HEK293 (cell line): ENCODE measurements around the gene ZNF554.

Experiments
- KLF10 ChIP-seq: fragments of 450-650 bp; IDR thresholded peaks from 2 replicates; pipeline ENCODE4 v1.5.1; 2018; ENCODE audit warnings: missing biosample characterization, mild to moderate bottlenecking, missing genetic modification characterization
- MYNN ChIP-seq: fragments of 450-650 bp; formaldehyde crosslinking; IDR thresholded peaks from 2 replicates; pipeline ENCODE4 v1.5.1; 2016; ENCODE audit warnings: missing biosample characterization, missing genetic modification characterization, borderline replicate concordance
- SALL2 ChIP-seq: fragments of 450-650 bp; formaldehyde crosslinking; IDR thresholded peaks from 2 replicates; pipeline ENCODE4 v1.5.0; 2017; ENCODE audit warnings: missing biosample characterization, mild to moderate bottlenecking, missing genetic modification characterization, borderline replicate concordance
- ZBTB7A ChIP-seq: fragments of 450-650 bp; formaldehyde crosslinking; IDR thresholded peaks from 2 replicates; pipeline ENCODE4 v1.5.1; 2016; ENCODE audit warnings: low read depth, missing biosample characterization, missing genetic modification characterization
- ZNF114 ChIP-seq: fragments of 450-650 bp; formaldehyde crosslinking; IDR thresholded peaks from 2 replicates; pipeline ENCODE4 v1.5.0; 2017; ENCODE audit warnings: missing biosample characterization, missing genetic modification characterization
- ZNF138 ChIP-seq: fragments of 450-650 bp; formaldehyde crosslinking; IDR thresholded peaks from 2 replicates; pipeline ENCODE4 v1.5.1; 2016; ENCODE audit warnings: missing biosample characterization, missing genetic modification characterization, borderline replicate concordance
- ZNF157 ChIP-seq: fragments of 450-650 bp; formaldehyde crosslinking; IDR thresholded peaks from 2 replicates; pipeline ENCODE4 v1.5.1; 2016; ENCODE audit warnings: missing biosample characterization, missing genetic modification characterization
- ZNF202 ChIP-seq: fragments of 450-650 bp; formaldehyde crosslinking; IDR thresholded peaks from 2 replicates; pipeline ENCODE4 v1.5.1; 2016; ENCODE audit warnings: missing biosample characterization, missing genetic modification characterization, borderline replicate concordance
- ZNF24 ChIP-seq: fragments of 450-650 bp; formaldehyde crosslinking; IDR thresholded peaks from 2 replicates; pipeline ENCODE4 v1.5.1; 2016; ENCODE audit warnings: missing biosample characterization, missing genetic modification characterization
- ZNF302 ChIP-seq: fragments of 450-650 bp; formaldehyde crosslinking; IDR thresholded peaks from 2 replicates; pipeline ENCODE4 v1.5.1; 2016; ENCODE audit warnings: missing biosample characterization, missing genetic modification characterization, low read depth
- ZNF394 ChIP-seq: fragments of 450-650 bp; formaldehyde crosslinking; IDR thresholded peaks from 2 replicates; pipeline ENCODE4 v1.5.1; 2016; ENCODE audit warnings: missing biosample characterization, missing genetic modification characterization, mild to moderate bottlenecking, moderate library complexity, borderline replicate concordance
- TF ChIP-seq, protein P1 (sequence below): fragments of 450-650 bp; formaldehyde crosslinking; IDR thresholded peaks from 2 replicates; pipeline ENCODE4 v1.5.1; 2016; ENCODE audit warnings: missing biosample characterization, missing genetic modification characterization
- TF ChIP-seq, protein P2 (sequence below): fragments of 450-650 bp; formaldehyde crosslinking; IDR thresholded peaks from 2 replicates; pipeline ENCODE4 v1.5.1; 2016; ENCODE audit warnings: missing biosample characterization, missing genetic modification characterization, low read depth

GRCh38 chr19:2867025-2867991, 47.6 kb downstream of the ZNF554 start, which contains the start of gene ZNF556:
- TF ChIP-seq ZNF138 (tag by site-specific recombination) (no peak), ZNF202 (no peak), MYNN (tag by site-specific recombination) (no peak), ZNF302 (no peak), ZNF24 (no peak), ZNF394 (tag by site-specific recombination) (no peak), ZNF157 (no peak), ZBTB7A (tag by site-specific recombination) (no peak), SALL2 (tag by site-specific recombination) (no peak), ZNF114 (tag by site-specific recombination) (no peak), KLF10 (tag by site-specific recombination) (no peak)
- TF ChIP-seq, protein P1, sequence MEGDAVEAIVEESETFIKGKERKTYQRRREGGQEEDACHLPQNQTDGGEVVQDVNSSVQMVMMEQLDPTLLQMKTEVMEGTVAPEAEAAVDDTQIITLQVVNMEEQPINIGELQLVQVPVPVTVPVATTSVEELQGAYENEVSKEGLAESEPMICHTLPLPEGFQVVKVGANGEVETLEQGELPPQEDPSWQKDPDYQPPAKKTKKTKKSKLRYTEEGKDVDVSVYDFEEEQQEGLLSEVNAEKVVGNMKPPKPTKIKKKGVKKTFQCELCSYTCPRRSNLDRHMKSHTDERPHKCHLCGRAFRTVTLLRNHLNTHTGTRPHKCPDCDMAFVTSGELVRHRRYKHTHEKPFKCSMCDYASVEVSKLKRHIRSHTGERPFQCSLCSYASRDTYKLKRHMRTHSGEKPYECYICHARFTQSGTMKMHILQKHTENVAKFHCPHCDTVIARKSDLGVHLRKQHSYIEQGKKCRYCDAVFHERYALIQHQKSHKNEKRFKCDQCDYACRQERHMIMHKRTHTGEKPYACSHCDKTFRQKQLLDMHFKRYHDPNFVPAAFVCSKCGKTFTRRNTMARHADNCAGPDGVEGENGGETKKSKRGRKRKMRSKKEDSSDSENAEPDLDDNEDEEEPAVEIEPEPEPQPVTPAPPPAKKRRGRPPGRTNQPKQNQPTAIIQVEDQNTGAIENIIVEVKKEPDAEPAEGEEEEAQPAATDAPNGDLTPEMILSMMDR (tag by site-specific recombination): no peak
- TF ChIP-seq, protein P2, sequence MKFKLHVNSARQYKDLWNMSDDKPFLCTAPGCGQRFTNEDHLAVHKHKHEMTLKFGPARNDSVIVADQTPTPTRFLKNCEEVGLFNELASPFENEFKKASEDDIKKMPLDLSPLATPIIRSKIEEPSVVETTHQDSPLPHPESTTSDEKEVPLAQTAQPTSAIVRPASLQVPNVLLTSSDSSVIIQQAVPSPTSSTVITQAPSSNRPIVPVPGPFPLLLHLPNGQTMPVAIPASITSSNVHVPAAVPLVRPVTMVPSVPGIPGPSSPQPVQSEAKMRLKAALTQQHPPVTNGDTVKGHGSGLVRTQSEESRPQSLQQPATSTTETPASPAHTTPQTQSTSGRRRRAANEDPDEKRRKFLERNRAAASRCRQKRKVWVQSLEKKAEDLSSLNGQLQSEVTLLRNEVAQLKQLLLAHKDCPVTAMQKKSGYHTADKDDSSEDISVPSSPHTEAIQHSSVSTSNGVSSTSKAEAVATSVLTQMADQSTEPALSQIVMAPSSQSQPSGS (tag by site-specific recombination): no peak
